ENCODE results near the gene RFXAP. TPM values are rescaled to one million over a fixed set of nuclear protein-coding genes. Genes with fewer than 3 reads are reported as not detected.

Gene RFXAP
- total and polyA plus RNA-seq, 4 donors, result 0.60 to 3.4 (median 1.8) TPM

- TF ChIP-seq ZBTB33 (IDR thresholded peaks at IDR 0.05) (no peak), NR2F2 (IDR thresholded peaks at IDR 0.05) (no peak), JUND (IDR thresholded peaks at IDR 0.05) (no peak), FOXA2 (IDR thresholded peaks at IDR 0.05) (no peak), HNF4G (IDR thresholded peaks at IDR 0.05) (no peak), YY1 (IDR thresholded peaks at IDR 0.05) (no peak), REST (IDR thresholded peaks at IDR 0.05) (no peak), TAF1 (conservative IDR thresholded peaks at IDR 0.05) (no peak)
Measured at GRCh38 chr13:36776175-36776574, 42.8 kb upstream of the RFXAP start (continued).

- H3K4me3 ChIP-seq (ENCODE audit: low read depth in 1 of 3, low read length in 3 of 3), result no peak overlapping the region
- H3K4me1 ChIP-seq (ENCODE audit: control insufficient read depth in 4 of 4, insufficient read depth in 4 of 4, low read length in 3 of 4), result no peaks in the 10 kb centered on the region
- no peak for TF ChIP-seq TAF1 (conservative IDR thresholded peaks at IDR 0.05)
- no peak for TF ChIP-seq GABPA (IDR thresholded peaks at IDR 0.05 in 1 of 2, conservative IDR thresholded peaks at IDR 0.05 in 1 of 2)
- no peak for TF ChIP-seq ATF3 (IDR thresholded peaks at IDR 0.05)
- TF ChIP-seq FOXA2 (IDR thresholded peaks at IDR 0.05), result no peak
- TF ChIP-seq REST (IDR thresholded peaks at IDR 0.05), result no peak
- TF ChIP-seq SP1 (IDR thresholded peaks at IDR 0.05), result no peak
- no peak for TF ChIP-seq JUND (IDR thresholded peaks at IDR 0.05)
- no peak overlapping the region for H3K27ac ChIP-seq (ENCODE audit: low read depth in 1 of 2, low read length in 2 of 2)
- WGBS, result 44% methylated on average over 8 of the region's 8 CpGs
- no peaks in the 10 kb centered on the region for H3K9me3 ChIP-seq (ENCODE audit: control insufficient read depth in 4 of 4, low read length in 3 of 4)
- H3K36me3 ChIP-seq (ENCODE audit: control insufficient read depth in 4 of 4, insufficient read depth in 3 of 4, low read depth in 1 of 4, low read length in 3 of 4), result no peaks in the 10 kb centered on the region
- no peak for DNase-seq (ENCODE audit: low spot score)
- H3K9ac ChIP-seq (ENCODE audit: low read depth in 1 of 2, low read length in 2 of 2), result no peak overlapping the region
- peaks cover 0 to 6% (median 0%) of the 10 kb centered on the region in 4 donors for H3K27me3 ChIP-seq (ENCODE audit: control insufficient read depth in 4 of 4, insufficient read depth in 4 of 4, low read length in 3 of 4)
Measured at GRCh38 chr13:36778083-36778671, 40.8 kb upstream of the RFXAP start.

All from liver (tissue), 9 donors.